UCSD-AML1 (cell line): ENCODE measurements around the gene CNTFR.

Experiments used
- DNase-seq: peaks from one replicate; lab custom pipeline; 2025; ENCODE audit not compliant: unreplicated experiment; lab: John Stamatoyannopoulos, UW

Gene CNTFR

DNA sequence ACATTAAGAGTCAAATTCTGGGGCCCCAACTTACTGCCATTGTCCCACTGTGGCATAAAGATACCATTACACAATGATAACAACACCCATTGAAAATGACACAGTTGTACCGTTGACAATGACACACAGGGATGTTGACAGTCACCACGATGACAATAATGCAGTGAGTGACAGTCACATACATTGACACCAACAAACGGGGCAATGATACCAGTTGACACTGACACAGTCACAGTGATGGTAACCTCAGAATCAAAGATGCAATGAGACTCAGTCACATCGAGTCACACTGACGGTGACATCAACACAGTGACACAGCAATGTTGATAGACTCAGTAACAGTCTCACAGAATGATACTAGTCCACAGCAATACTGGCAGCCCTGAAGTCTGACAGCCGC, 16.9 kb downstream of the CNTFR start:
- no peak for DNase-seq

DNA sequence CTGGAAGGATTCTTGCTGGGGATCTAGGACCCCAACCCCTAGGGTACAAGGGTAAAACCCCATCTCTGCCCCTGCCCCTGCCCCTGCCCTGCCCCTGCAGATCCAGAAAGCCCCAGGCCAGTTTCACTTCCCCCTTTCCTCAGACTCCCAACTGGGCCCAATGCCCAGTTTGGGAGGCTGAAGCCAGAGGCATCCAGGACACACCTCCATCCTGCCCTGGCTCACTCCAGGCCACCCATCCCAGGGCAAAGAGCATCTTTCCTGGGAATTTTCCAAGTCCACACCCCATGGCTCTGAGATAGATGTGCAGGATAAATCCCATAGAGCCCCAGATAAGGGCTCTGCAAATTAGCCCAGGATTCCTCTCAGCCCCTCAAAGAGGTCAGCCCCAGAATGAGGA, 17.4 kb downstream of the CNTFR start:
- no peak for DNase-seq

DNA sequence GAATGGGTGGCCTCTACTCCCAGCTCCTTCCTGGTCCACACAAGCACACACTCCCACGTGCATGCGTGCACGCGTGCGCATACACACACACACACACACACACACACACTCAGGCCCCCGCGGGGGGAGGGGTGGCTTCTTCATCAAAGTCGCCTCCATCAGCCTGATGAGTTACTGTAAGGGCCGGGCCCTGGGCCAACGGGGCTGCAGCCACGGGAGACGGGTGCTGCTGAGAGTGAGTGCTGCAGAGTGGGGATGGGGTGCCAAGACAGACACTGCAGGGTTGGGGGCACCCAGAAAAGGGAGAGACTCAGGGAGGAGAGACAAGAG, 18.1 kb downstream of the CNTFR start:
- no peak for DNase-seq

DNA sequence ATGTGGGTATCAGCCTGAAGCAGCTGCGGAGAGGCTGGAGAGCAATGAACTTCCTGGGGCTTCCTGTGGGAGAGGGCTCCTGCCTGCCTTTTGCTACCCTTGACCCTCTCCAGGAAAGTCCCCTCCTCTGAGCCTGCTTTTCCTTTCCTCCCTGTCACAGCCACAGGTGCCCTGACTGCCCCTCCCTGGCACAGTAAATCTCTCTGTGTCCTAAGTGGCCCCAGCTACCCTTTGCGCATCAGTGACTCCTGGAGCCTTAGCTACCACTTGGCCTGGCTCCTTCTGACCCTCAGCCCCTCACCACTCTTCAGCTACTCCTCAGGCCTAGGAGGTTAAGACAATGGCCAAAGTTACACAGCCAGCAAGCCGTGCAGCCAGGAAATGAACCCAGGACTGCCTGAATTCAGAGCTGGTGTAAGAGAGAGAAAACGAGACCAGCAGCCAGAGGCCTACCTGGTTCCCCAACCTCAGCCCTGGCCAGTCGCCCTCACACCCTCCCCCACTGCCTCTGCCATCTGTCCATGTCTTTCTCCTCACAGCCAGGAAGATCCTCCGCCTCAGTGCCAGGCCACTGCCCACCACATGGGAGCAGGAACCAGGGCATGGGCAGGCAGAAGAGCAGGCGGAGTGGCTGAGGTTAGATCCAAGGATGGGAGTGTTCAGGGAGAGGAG, 18.6 kb downstream of the CNTFR start:
- DNase-seq, result no peak

DNA sequence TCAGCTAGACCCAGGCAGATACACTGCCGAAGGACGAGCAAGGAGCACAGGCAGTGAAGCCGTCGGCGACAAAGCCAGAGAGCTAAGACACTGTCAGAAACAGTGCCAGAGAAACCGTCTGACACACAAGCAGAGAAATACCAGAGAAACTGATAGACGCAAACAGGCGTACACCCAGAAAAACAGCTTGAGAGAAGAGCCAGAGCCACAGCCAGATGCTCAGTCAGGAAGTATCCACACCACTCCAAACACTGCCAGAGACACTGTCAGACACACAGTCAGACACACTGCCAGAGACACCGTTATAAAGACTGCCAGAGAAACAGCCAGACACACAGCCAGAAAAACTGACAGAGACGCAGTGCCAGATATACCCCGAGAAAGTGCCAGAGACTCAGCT, 19.1 kb downstream of the CNTFR start:
- no peak for DNase-seq

DNA sequence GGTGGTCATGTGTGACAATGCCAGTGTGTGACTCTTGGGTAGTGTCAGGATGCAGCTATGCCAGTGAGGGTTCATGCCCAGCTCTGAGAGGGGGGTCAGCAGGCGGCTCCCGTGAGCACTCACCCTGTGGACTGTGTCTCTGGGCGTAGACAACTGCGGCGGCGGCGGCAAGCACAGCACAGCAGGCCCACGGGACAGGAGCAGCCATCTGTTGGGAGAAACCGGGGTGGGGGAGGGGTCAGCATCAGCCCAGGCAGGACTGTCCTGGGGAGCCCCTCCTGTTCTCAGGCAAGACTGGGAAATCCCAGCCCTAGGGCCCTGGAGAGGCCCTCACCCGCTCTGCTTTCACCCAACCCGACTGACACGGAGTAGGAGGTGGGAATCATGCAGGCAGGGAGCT, 20.8 kb downstream of the CNTFR start:
- no peak for DNase-seq

DNA sequence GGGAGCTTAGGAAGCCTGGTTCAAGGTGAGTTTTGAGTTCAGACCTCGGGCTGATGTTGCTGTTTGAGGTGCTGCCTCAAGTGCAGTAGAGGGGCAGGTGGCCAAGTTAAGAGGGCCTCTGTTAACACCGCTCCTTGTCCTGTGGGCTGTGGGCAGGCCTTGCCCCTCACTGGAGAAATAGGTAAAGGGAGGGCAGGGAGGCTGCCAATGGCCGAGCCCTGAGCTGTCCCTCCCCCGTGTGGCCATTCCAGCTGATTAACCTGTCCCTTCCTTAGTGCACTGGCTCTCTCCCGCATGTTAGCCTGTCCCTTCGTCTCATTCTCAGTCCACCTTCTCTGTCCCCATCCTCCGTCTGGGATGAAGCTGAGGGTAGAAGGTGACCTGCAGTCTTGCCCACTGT, 21.4 kb downstream of the CNTFR start:
- DNase-seq, result no peak

DNA sequence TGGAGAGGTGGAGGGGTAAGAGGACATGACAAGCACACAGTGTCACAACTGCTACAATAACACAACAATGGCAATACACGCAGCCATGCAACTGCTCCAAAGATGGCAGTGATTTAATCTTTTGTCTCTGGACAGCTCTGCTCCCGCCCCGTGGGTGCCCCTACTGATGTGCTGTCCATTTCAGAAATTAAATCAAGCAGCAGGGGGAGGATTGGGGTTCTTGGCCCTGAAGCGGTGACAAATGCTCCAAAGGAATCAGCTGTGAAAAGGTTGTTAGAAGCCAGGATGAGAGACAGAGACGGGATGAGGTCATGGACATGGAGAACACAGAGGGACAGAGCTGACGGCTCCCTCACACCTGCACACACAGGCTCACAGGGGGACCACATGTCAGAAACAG, 22.6 kb downstream of the CNTFR start:
- no peak for DNase-seq

DNA sequence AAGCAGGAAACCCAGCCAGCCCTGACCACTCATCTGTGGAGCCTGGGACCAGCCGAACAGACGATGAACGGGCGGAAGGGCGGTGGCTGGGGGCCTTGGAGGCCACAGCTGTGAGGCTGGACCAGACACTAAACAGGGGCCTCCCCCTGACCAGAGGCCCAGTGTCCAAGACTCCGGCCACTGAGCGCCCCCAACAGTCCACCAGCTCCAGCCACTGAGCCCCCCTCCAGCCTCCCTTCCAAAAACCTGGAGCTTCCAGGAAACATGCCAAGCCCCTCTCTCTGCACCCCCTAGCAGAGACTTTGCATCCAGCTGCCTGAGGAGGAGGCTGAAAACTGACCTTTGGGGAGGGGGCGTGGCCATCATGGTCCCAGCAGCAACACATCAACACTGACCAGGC, 23.2 kb downstream of the CNTFR start:
- no peak for DNase-seq

DNA sequence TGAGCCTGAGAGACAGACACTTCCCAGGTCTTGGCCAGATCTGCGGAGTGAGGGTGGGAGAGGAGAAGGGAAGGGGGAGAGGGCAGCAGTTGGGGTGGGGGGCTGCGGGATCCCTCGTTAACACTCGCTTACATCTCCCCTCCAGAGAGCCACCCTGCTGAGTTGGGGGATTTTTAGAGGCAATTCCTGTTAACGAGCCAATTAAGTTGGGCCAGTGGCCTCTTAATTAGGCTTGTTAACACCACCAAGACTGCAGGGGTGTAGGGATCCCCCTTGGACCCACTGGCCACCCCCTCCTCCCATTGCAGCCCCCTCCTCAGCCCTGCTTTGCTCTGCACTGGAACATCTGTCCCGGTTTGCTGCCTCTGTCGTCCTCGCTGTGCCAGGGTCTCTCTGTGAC, 23.7 kb downstream of the CNTFR start:
- no peak for DNase-seq

DNA sequence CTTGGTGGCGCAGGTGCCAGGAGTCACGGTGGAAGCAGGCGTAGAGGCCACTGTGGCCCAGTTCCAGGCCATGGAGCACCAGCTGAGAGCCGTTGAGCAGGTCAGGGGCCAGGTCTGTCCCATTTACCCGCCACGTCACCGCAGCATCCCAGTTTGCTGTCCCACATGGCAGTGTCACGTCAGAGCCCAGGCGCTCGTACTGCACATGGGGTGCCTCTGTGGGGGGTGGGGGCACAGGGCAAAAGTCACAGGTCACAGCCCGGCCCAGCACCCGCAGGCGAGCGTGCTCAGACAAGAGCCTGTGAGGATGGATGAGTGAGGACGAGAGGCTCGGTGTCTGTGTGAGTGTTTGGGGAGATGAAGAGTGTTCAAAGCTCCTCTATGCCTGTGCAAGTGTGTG, 24.9 kb downstream of the CNTFR start:
- DNase-seq, result no peak

DNA sequence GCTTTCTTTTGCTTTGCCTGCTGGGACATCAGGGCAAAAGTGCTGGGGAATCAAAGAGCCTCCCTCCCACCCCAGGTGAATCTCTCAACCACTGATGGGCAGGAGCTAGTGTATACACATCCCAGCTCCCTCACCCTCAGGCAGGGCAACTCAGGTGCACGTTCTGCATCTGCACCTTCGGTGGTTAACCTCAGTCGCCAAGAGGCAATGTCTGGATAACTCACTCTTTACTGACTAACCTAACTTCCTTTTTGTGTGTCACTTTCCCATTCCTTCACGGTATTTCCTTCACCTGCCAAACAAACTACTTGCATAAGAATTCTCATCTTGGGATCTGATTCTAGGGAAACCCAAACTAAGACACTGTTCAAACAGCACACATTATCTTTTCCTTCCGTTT, 26.3 kb downstream of the CNTFR start:
- no peak for DNase-seq

DNA sequence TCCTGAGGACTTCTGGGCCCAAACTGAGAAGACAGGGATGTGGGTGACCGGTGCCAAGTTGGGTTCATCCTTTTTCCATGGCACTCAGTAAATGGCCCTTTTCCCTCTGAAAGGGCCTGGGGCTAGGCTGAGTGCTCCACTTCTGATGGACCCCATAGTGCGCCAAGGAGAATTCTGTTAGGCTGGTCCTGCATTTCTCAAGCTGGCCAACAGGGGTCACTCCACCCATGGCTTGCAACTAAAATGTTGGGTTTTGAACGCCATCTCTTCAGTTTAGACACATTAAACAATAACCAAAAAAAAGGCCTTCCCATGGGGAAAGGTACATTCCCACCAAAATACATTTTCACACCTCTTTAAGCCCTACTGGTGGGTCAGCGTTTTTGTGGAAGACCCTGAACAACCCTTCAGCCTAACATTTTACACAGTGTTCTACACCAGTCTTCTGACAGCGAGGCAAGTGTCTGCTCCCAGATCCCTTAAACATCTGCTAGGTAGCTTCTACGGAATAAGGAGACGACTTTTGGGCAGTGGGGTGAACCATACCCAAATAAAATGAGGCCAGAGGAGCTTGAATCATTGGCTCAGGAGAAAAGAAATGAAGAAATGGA, 27.3 kb downstream of the CNTFR start:
- DNase-seq, result no peak

DNA sequence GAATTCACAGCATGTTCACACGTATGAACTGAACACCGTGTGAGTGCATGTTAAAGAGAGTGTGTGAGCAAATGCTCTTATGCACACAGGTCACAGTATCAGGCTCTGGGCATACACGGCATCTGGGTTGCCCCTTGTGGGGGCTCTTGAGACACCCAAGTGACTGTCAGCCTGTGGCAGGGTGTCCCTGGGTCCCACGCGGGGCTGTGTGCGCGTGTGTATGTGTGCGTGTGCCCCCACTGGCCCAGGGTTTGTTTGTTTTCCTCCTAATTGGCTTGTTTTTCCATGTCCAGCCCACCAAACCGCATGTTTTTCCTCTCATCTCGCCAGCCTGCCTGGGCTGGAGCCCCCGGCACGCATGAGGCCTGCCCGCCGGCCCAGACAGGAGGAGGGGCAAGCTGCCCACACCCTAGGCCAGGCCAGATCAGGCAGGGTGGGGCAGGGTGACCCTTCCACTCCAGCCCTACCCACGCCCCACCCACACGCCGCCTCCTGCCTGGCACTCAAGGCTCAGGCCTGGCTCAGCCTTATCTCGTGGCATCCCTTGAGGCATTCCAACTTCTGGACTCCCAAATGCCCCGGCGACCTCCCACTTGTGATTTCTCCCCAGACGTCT, 28.8 kb downstream of the CNTFR start:
- no peak for DNase-seq

DNA sequence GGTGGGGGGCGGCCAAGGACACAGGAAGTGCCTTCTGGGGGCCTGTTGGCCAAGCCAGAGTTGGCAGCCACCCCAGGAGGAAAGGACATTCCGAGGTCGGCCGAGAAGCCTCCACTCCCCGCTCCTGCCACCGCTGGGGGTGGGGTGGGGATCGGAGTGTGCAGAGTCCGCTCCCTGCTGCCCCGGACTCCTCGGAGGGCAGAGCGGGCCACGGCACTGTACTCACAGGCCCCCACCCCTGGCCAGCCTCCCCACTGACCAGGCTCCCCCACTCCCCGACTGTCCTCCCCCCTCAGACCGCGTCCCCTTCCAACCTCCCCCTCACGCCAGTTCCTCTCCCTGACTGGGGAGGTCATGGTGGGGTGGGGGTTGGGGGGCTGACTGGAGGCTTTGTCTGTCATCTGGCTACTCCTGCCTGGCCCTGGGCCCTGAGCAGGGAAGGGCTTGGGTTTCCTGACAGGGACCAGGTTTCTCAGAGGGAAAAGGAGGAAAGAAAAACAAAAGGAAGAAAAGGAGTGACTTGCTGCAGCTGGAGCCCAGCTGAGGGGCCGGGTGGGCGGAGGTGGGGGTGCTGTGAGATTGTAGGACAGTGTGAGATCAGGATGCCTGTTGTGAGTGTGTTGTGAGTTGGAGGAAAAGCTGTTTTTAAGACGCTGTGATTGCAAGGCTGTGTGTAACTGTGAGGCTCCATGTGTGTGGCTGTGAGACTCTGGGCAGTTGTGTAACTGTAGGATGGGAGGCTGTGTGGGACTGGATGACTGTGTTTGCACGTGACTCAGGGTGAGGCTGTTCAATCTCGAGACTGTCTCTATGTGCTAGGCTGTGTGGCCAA, 29.7 kb downstream of the CNTFR start:
- DNase-seq, result no peak

DNA sequence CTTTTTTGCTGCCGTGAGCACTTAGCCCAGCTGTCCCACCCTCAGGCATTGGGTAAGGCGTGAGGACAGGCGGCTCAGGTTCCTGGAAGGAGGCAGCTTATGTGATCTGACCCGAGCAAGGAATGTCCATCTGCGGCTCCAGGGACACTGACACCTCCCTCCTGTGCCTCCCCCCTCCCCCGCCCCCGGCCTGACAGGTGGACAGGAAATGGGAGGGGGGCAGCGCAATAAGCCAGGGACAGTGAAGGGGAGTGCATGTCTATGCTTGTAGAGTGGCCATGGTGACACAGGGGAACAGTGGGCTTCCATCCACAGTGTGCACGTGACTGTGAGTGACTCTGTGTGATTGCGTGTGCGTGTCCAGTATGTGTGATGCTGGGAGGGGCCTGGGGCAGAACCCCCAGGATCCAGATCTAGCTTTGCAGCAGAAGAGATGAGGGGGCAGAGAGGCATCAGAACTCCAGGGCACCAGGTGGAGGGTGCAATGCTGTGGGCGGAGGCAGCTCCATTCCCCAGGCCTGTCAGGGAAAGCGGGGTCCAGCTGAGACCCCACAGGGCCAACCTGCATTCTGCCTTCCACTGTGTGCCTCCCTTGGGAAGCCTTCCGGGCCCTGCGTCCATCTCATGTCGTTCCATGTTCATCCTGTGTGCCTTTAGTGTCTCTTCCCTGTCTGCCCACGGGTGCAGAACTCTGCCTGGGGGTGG, 30.5 kb downstream of the CNTFR start:
- DNase-seq, result no peak

DNA sequence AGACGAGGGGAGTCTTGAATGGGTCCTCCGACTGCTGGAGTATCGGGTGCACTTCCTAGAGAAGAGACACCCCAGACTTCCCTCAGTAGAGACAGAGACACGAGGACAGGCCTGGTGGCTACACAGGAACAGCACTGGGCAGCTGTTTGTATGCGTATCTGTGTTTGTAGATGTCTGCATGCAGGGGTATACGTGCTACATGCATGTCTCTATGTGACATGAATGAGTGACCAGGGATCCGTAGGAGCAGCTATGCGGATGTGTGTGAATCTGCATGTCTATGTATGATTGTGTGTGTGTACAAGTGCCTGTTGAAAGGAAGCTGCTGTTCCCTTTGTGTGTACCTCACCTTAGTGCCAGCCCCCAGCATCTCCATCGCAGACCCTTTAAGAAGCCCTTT, 31.2 kb downstream of the CNTFR start:
- no peak for DNase-seq

DNA sequence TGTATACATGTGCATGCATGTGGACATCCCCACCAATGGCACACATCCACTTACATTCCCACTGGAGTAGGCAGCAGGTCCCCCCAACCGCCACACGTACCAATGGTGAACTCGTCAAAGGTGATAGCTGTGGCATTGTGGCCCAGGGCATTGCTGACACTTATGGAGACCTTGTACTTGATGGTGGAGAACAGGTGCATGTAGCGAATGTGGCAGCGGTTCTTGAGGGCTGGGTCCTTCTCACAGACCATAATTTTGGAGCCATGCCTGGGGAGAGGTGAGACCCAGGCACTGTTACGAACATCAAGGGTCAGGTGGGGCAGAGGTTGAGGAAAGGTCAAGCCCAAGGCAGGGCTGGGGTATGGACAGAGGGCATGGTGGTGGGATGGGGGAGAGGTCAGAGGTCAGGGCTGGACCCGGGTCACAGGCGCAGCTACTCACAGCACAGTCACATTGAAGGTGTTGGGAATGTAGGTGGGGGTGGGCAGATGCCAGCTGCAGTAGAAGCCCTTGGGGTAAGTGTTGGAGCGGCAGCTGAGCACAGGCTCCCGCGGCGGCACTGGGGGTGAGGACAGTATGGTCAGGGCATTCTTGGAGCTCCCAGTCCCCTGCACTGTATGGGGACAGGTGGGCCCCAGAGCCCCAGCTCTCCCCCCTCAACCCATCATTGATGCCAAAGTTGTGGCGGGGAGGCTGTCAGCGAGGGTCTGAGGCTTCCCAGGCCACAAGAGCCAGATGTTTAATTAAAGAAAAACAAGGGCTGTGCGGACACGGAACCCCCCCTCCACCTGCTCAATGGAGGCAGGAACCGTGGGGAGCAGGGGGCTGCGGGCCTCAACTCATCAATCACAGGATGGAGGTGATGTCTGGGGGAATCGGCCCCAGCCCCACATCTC, 31.9 kb downstream of the CNTFR start:
- DNase-seq, result no peak

DNA sequence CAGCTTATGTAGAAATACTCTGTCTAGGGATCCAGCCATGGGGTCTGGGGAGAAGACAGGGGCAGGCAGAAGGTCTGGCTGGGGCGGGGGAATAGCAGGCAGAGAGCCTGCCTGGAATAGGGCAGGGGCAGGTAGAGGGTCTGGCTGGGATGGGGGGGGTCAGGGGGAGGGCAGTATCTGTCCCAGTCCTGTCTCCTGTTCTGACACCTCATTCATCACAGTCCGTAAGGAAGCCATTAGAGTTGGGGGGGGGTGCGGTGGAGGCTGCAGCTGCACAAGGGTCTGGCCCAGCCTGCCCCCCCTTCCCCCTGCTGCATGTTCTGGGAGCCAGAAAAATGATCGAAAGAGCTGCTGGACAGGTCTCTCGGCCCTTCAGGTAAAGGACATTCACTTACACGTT, 32.6 kb downstream of the CNTFR start:
- DNase-seq, result no peak

DNA sequence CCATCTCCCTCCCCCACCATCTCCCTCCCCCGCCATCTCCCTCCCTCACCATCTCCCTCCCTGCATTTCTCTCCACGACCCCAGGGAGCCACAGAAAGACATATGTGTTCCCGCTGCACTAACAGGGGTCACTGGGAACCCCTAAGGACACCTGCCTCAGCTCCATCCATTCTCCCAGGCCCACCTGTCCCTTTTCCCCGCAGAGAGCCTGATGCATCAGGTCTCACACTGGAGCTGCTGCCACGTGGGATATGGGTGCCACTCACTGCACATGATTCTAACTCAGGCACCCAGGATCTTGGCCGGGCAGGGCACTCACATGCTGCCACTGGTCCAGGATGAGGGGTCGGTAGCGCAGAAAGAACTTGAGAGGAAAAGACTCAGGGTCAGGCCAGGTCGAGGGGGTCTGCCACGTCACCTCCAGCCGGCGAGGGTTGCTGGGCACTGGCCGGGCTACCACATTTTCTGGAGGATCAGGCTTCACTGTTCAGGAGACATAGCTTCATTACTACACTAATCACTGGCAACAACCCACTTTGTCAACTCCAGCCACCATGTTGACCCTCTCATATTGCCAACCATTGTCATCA, 33.5 kb downstream of the CNTFR start:
- no peak for DNase-seq
